K562 (cell line): ENCODE results near the gene CBLC. TPM values are rescaled to one million over a fixed set of nuclear protein-coding genes. Genes with fewer than 3 reads are reported as not detected.

Source experiments
- BCOR ChIP-seq: fragments of 450-650 bp; IDR thresholded peaks from 2 replicates; pipeline ENCODE4 v1.6.1; 2016
- E2F6 ChIP-seq, 2 experiments: IDR thresholded peaks; 2 replicates each; pipeline ENCODE4 v1.6.1; 2011; ENCODE audit warnings: borderline replicate concordance in 1 of 2, control low read depth in 1 of 2, low read depth in 1 of 2, low read length in 1 of 2, mild to moderate bottlenecking in 1 of 2, mixed read lengths in 1 of 2, moderate library complexity in 1 of 2; ENCODE audit not compliant: insufficient read depth in 1 of 2, insufficient read length in 1 of 2, poor library complexity in 1 of 2, severe bottlenecking in 1 of 2; ENCODE audit errors: extremely low read depth in 1 of 2
- EGR1 ChIP-seq: fragments of 450-650 bp; conservative IDR thresholded peaks from 2 replicates; pipeline ENCODE4 v1.6.1; 2017; ENCODE audit warnings: mild to moderate bottlenecking
- JUN ChIP-seq, 2 experiments: sonication (generic) in 1 of 2; formaldehyde crosslinking in 1 of 2; IDR thresholded peaks; 2 replicates each; pipeline versions ENCODE4 v1.6.1 to v1.8.0; 2012 to 2022; ENCODE audit warnings: borderline replicate concordance in 2 of 2, mild to moderate bottlenecking in 2 of 2, improper control_type of control experiment in 1 of 2, low read depth in 1 of 2, low read length in 1 of 2, missing genetic modification reagents in 1 of 2
- JUNB ChIP-seq: fragments of 450-650 bp; formaldehyde crosslinking; conservative IDR thresholded peaks from 2 replicates; pipeline ENCODE4 v1.4.0; 2020; ENCODE audit warnings: mild to moderate bottlenecking
- KAT8 ChIP-seq: fragments of 450-650 bp; IDR thresholded peaks from 2 replicates; pipeline ENCODE4 v1.6.1; 2016; ENCODE audit warnings: low read depth, mild to moderate bottlenecking
- NR1H2 ChIP-seq: sonication (generic); formaldehyde crosslinking; IDR thresholded peaks from 2 replicates; pipeline ENCODE4 v1.4.0; 2020; ENCODE audit warnings: mild to moderate bottlenecking, missing genetic modification reagents
- PKNOX1 ChIP-seq: fragments of 450-650 bp; IDR thresholded peaks from 2 replicates; pipeline ENCODE4 v1.6.1; 2016
- PPARD ChIP-seq: fragments of 250-450 bp; sonication (Bioruptor Pico); IDR thresholded peaks from 2 replicates; pipeline ENCODE4 v1.8.0; 2022; ENCODE audit warnings: inconsistent platforms, mild to moderate bottlenecking, moderate library complexity
- RBFOX2 ChIP-seq: fragments of 200-400 bp; formaldehyde crosslinking; IDR thresholded peaks from 2 replicates; pipeline ENCODE4 v1.6.1; 2017; ENCODE audit warnings: low read depth, mild to moderate bottlenecking, low read length, moderate library complexity
- SMAD4 ChIP-seq: fragments of 250-450 bp; sonication (Bioruptor Pico); conservative IDR thresholded peaks from 2 replicates; pipeline ENCODE4 v1.8.0; 2021; ENCODE audit warnings: inconsistent platforms, mild to moderate bottlenecking, moderate library complexity
- ZBTB7A ChIP-seq: IDR thresholded peaks from 2 replicates; pipeline ENCODE4 v1.6.1; 2011; ENCODE audit warnings: low read depth, mild to moderate bottlenecking, low read length, moderate library complexity, borderline replicate concordance; ENCODE audit not compliant: control insufficient read depth
- ZFP36 ChIP-seq: fragments of 150-350 bp; IDR thresholded peaks from 2 replicates; pipeline ENCODE4 v1.6.1; 2018; ENCODE audit warnings: low read length, low read depth; ENCODE audit not compliant: partially characterized antibody
- ZNF23 ChIP-seq: fragments of 250-450 bp; sonication (Bioruptor Pico); IDR thresholded peaks from 2 replicates; pipeline ENCODE4 v1.4.0; 2020; ENCODE audit warnings: mild to moderate bottlenecking
- ZNF316 ChIP-seq: fragments of 450-650 bp; IDR thresholded peaks from 2 replicates; pipeline ENCODE4 v1.6.1; 2016
- ZNF75A ChIP-seq: fragments of 450-650 bp; formaldehyde crosslinking; IDR thresholded peaks from 2 replicates; pipeline ENCODE4 v1.4.0; 2020; ENCODE audit warnings: mild to moderate bottlenecking
- polyA plus RNA-seq, 8 experiments: library from polyadenylated mRNA; depleted of rRNA in 4 of 8; stranded (reverse) in 5 of 8; unstranded in 3 of 8; fragments of >200 nt; fragmentation: Nextera tagmentation in 2 of 8; fragmentation: Illumina TruSeq in 1 of 8; extraction: Ambion mirVana in 2 of 8; extraction: Trizol in 1 of 8; gene quantifications; 2 replicates each; pipeline versions ENCODE4 v1.2.1 to v1.2.3, GENCODE V29; 2011 to 2014; ENCODE audit warnings: inconsistent platforms in 1 of 8, missing spikeins in 1 of 8
- total RNA-seq, 7 experiments: library from RNA; depleted of rRNA in 6 of 7; stranded (reverse); fragments of >200 nt in 6 of 7; fragmentation: Illumina TruSeq in 2 of 7; extraction: Trizol in 2 of 7; gene quantifications; 2 replicates each; pipeline versions ENCODE4 v1.2.1 to v1.2.3, GENCODE V29; 2011 to 2021; ENCODE audit warnings: low replicate concordance in 1 of 7

The CBLC gene
- total and polyA plus RNA-seq, 9 of the 15 experiments (the other 6 are each of a cell fraction or from before 2014, with no cell fraction given), result 0.09 TPM; not detected in 8

- no peak for TF ChIP-seq KAT8
- no peak for TF ChIP-seq SMAD4 (CRISPR knock-in tag)
- no peak for TF ChIP-seq JUNB (CRISPR knock-in tag)
- peak; percentile 94 for TF ChIP-seq ZFP36
- peak; percentile 54 for TF ChIP-seq RBFOX2
- peak; percentile 95; the same call in 1 of the 2 replicates for TF ChIP-seq BCOR
- TF ChIP-seq PPARD (CRISPR knock-in tag), result no peak
- TF ChIP-seq NR1H2 (CRISPR knock-in tag), result no peak
- TF ChIP-seq ZNF316, result peak; percentile 31; the same call in 1 of the 2 replicates
- peak; percentile 68; the same call in 1 of the 2 replicates for TF ChIP-seq JUN (IDR thresholded peaks at IDR 0.05; ENCODE audit: borderline replicate concordance, low read depth, low read length)
- TF ChIP-seq JUN (CRISPR knock-in tag; IDR thresholded peaks at IDR 0.05; ENCODE audit: borderline replicate concordance), result no peak
- peak; percentile 96 for TF ChIP-seq ZBTB7A
- TF ChIP-seq ZNF75A, result no peak
- TF ChIP-seq PKNOX1, result peak; percentile 41
- TF ChIP-seq E2F6 (IDR thresholded peaks at IDR 0.05; ENCODE audit: borderline replicate concordance in 1 of 2, extremely low read depth in 1 of 2, insufficient read depth in 1 of 2, insufficient read length in 1 of 2, low read depth in 1 of 2, low read length in 1 of 2, poor library complexity in 1 of 2, severe bottlenecking in 1 of 2), result peak in 1 of 2 experiments; percentile 11
- TF ChIP-seq EGR1, result 0 out of 2 replicates have a peak, but pooled peaks have one; percentile 17
- no peak for TF ChIP-seq ZNF23 (CRISPR knock-in tag)
Measured at GRCh38 chr19:44746946-44747738, 30.5 kb upstream of the CBLC start (continued).
